ENCODE measurements around the gene CD109. TPM values are rescaled to one million over a fixed set of nuclear protein-coding genes. Genes with fewer than 3 reads are reported as not detected.

CD109 gene
- total RNA-seq, 1 experiment from 2014 or later, result 8.7 TPM

DNA sequence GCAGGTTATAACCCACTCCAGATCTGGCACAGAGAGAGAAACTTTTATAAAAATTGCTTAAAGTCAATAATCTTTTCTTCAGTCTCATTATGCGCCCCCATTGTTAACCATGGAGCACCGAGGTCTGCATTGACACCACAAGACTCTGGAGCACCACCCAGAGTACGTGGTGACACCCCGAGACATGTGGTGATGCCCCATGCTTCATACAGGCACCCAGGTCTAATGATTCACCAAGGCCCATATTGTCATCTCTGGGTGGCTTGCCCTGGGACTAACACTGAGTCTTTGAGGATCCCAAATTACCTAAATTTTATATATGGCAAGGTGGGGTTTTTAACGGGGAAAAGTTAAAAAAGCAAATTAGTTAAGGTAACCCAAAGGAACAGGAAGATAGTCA lies 31.1 kb downstream of the CD109 start:
- intact Hi-C loops (cut with micrococcal nuclease; ENCODE audit: unreplicated experiment), result no loop called here
- POLR2A ChIA-PET (ENCODE audit: low non-redundant PET), result no interaction called here
- CTCF ChIA-PET, result no interaction called here

DNA sequence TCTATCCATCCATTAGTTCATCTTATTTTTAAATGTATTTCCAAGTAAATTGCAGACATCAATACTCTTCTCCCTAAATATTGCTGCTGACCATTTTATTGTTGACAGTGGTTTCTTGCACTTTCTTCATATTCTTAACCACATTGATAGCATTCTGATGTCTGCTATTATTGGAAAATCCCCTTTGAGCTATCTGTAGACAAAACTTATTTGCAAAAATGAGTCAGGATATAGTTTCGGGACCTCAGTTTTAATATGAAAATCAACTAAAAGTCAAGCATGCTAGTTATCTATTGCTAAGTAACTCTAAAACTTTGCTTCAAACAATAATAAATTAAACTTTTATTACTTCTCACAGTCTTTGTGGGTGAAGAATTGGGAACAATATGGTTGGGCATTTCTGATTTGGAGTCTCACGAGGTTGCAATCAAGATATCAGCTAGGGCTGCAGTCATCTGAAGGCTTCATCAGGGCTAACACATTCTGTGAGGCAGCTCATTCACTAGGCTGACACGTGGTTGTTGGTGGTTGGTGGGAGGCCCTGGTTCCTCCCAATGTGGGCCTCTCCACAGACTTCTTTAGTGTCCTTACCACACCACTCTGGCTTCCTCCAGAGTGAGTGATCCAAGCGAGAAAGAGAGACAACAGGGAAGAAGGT lies 32.7 kb downstream of the CD109 start:
- no peaks in the 10 kb centered on the region for H3K9me3 ChIP-seq (ENCODE audit: low read depth, low read length, poor library complexity, severe bottlenecking)
- H3K27ac ChIP-seq (ENCODE audit: low read depth, low read length, poor library complexity, severe bottlenecking), result no peak overlapping the region
- no peaks in the 10 kb centered on the region for H3K4me1 ChIP-seq (ENCODE audit: insufficient read depth, low read length, poor library complexity, severe bottlenecking)
- no peak overlapping the region for H3K4me3 ChIP-seq (ENCODE audit: low read depth, low read length, poor library complexity, severe bottlenecking)
- DNase-seq (ENCODE audit: low spot score), result no peak
- CTCF ChIA-PET, result no interaction called here
- no peaks in the 10 kb centered on the region for H3K27me3 ChIP-seq (replicated peaks; ENCODE audit: insufficient read depth, low read depth, low read length, poor library complexity)
- intact Hi-C loops (cut with micrococcal nuclease; ENCODE audit: unreplicated experiment), result no loop called here
- BruUV-seq (replicated peaks), result no TSS peak
- H3K36me3 ChIP-seq (ENCODE audit: insufficient read depth, low read length, poor library complexity, severe bottlenecking), result no peaks in the 10 kb centered on the region
- POLR2A ChIA-PET (ENCODE audit: low non-redundant PET), result no interaction called here
- TF ChIP-seq, protein P1, sequence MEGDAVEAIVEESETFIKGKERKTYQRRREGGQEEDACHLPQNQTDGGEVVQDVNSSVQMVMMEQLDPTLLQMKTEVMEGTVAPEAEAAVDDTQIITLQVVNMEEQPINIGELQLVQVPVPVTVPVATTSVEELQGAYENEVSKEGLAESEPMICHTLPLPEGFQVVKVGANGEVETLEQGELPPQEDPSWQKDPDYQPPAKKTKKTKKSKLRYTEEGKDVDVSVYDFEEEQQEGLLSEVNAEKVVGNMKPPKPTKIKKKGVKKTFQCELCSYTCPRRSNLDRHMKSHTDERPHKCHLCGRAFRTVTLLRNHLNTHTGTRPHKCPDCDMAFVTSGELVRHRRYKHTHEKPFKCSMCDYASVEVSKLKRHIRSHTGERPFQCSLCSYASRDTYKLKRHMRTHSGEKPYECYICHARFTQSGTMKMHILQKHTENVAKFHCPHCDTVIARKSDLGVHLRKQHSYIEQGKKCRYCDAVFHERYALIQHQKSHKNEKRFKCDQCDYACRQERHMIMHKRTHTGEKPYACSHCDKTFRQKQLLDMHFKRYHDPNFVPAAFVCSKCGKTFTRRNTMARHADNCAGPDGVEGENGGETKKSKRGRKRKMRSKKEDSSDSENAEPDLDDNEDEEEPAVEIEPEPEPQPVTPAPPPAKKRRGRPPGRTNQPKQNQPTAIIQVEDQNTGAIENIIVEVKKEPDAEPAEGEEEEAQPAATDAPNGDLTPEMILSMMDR (conservative IDR thresholded peaks at IDR 0.05; ENCODE audit: low read depth, low read length), result no peak
- no peak for TF ChIP-seq EZH2 (IDR thresholded peaks at IDR 0.05; ENCODE audit: borderline replicate concordance, low read depth, low read length, poor library complexity, severe bottlenecking)

More for the DNA sequence above, 31.1 kb downstream of the CD109 start:
- H3K36me3 ChIP-seq (ENCODE audit: insufficient read depth, low read length, poor library complexity, severe bottlenecking), result no peaks in the 10 kb centered on the region
- H3K27ac ChIP-seq (ENCODE audit: low read depth, low read length, poor library complexity, severe bottlenecking), result no peak overlapping the region
- no peaks in the 10 kb centered on the region for H3K4me1 ChIP-seq (ENCODE audit: insufficient read depth, low read length, poor library complexity, severe bottlenecking)
- TF ChIP-seq EZH2 (IDR thresholded peaks at IDR 0.05; ENCODE audit: borderline replicate concordance, low read depth, low read length, poor library complexity, severe bottlenecking), result no peak
- TF ChIP-seq, protein P1 (conservative IDR thresholded peaks at IDR 0.05; ENCODE audit: low read depth, low read length), result no peak
- no peak for DNase-seq (ENCODE audit: low spot score)
- no TSS peak for BruUV-seq (replicated peaks)
- no peaks in the 10 kb centered on the region for H3K9me3 ChIP-seq (ENCODE audit: low read depth, low read length, poor library complexity, severe bottlenecking)
- H3K4me3 ChIP-seq (ENCODE audit: low read depth, low read length, poor library complexity, severe bottlenecking), result no peak overlapping the region
- H3K27me3 ChIP-seq (replicated peaks; ENCODE audit: insufficient read depth, low read depth, low read length, poor library complexity), result no peaks in the 10 kb centered on the region

DNA sequence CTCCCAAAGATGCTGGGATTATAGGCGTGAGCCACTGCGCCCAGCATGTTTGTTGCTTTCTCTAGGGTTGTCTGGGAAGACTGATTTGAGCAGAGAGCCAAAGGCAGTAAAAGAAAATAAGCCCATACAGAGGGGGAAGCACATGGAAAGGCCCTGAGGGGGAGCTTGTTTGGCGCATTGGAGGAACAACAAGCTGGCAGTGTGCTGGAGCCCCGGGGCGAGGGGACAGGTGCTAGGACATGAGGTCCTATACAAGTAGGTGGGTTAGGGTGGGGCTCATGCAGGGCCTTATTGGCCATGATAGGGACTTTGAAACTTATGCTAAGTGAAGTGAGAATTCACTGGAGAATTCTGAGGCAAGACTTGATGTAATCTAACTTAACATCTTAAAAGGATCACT lies 35.3 kb downstream of the CD109 start:
- Histone ChIP-seq H3K27ac (ENCODE audit: low read depth, low read length, poor library complexity, severe bottlenecking) (no peak overlapping the region), H3K4me1 (ENCODE audit: insufficient read depth, low read length, poor library complexity, severe bottlenecking) (no peaks in the 10 kb centered on the region), H3K9me3 (ENCODE audit: low read depth, low read length, poor library complexity, severe bottlenecking) (no peaks in the 10 kb centered on the region), H3K27me3 (replicated peaks; ENCODE audit: insufficient read depth, low read depth, low read length, poor library complexity) (no peaks in the 10 kb centered on the region), H3K4me3 (ENCODE audit: low read depth, low read length, poor library complexity, severe bottlenecking) (no peak overlapping the region), H3K36me3 (ENCODE audit: insufficient read depth, low read length, poor library complexity, severe bottlenecking) (no peaks in the 10 kb centered on the region)
- CTCF ChIA-PET, result no interaction called here
- TF ChIP-seq, protein P1 (conservative IDR thresholded peaks at IDR 0.05; ENCODE audit: low read depth, low read length), result no peak
- no peak for TF ChIP-seq EZH2 (IDR thresholded peaks at IDR 0.05; ENCODE audit: borderline replicate concordance, low read depth, low read length, poor library complexity, severe bottlenecking)
- BruUV-seq (replicated peaks), result no TSS peak
- POLR2A ChIA-PET (ENCODE audit: low non-redundant PET), result no interaction called here
- intact Hi-C loops (cut with micrococcal nuclease; ENCODE audit: unreplicated experiment), result no loop called here
- DNase-seq (ENCODE audit: low spot score), result no peak

Measured in A673 (cell line).